Epithelial cell of esophagus (primary cell): ENCODE measurements around the gene CDCP2.
"Not testable (repeated sequence)": the region's sequence is repeated elsewhere in the genome, so short reads cannot be mapped to it uniquely, and the experiment has no call there.

ENCODE experiments used
- DNase-seq: peaks from one replicate; pipeline ENCODE4 v3.0.0; 2010; ENCODE audit warnings: low read depth
- H3K4me3 ChIP-seq: 2 replicates; pipeline ENCODE4 v1.5.1; 2011; ENCODE audit warnings: mild to moderate bottlenecking, low read length, control low read depth
- TF ChIP-seq, protein P1 (sequence below): IDR thresholded peaks from 2 replicates; pipeline ENCODE4 v1.5.1; 2011; ENCODE audit warnings: low read depth, mild to moderate bottlenecking, low read length, control low read depth, inconsistent platforms; ENCODE audit not compliant: insufficient read depth; ENCODE audit errors: missing control alignments

The CDCP2 gene

DNA sequence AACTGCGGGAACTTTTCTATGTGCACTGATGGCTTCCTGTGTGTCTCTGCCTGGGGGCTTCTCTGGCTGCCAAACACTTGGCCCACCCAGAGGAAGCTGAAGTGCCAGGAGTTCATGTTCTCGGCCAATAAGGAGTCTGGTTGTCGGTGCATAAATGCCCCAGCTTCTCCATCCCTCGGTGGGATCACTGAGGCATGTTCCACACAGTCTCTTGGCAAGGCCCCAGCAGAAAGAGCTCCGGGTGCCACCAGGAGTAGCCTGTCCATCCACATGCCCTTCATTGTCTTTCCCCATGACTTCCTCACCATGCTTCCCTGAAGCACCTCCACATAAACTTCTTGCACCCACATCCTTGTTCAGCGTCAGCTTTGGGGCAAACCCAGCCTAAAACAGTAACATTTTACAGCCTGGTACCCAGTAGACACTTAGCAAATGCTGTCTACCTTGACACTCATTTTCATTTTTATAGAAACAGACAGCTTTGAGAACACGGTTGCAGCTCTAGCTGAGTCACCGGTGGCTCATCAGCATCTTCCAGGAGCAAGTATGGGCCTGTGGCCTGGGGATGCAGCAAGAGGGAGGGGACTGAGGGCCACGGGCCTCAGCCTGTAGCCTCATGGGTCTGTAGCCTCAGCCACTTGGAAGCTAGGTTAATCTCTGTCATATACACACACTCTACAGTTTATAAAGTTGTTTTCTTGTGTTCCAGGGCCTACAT, 14.8 kb upstream of the CDCP2 start:
- TF ChIP-seq, protein P1, sequence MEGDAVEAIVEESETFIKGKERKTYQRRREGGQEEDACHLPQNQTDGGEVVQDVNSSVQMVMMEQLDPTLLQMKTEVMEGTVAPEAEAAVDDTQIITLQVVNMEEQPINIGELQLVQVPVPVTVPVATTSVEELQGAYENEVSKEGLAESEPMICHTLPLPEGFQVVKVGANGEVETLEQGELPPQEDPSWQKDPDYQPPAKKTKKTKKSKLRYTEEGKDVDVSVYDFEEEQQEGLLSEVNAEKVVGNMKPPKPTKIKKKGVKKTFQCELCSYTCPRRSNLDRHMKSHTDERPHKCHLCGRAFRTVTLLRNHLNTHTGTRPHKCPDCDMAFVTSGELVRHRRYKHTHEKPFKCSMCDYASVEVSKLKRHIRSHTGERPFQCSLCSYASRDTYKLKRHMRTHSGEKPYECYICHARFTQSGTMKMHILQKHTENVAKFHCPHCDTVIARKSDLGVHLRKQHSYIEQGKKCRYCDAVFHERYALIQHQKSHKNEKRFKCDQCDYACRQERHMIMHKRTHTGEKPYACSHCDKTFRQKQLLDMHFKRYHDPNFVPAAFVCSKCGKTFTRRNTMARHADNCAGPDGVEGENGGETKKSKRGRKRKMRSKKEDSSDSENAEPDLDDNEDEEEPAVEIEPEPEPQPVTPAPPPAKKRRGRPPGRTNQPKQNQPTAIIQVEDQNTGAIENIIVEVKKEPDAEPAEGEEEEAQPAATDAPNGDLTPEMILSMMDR = no peak
- peak; percentile 98 for DNase-seq
- H3K4me3 ChIP-seq = no peak overlapping the region

DNA sequence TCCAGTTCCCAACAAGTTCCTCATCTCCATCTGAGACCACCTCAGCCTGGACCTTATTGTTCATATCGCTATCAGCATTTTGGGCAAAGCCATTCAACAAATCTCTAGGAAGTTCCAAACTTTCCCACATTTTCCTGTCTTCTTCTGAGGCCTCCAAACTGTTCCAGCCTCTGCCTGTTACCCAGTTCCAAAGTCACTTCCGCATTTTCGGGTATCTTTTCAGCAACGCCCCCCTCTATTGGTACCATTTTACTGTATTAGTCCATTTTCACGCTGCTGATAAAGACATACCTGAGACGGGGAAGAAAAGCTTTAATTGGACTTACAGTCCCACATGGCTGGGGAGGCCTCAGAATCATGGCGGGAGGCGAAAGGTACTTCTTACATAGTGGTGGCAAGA, 13.6 kb upstream of the CDCP2 start:
- not testable (repeated sequence) for H3K4me3 ChIP-seq, DNase-seq

DNA sequence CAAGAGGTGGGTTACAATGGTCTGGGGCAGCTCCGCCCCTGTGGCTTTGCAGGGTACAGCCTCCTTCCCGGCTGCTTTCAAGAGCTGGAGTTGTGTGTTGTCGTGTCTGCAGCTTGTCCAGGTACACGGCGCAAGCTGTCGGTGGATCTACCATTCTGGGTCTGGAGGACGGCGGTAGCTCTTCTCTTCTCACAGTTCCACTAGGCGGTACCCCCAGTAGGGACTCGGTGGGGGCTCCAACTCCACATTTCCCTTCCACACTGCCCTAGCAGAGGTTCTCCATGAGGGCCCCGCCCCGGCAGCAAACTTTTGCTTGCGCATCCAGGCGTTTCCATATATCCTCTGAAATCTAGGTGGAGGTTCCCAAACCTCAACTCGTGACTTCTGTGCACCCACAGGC, 12.3 kb upstream of the CDCP2 start:
- TF ChIP-seq, protein P1 = no peak
- DNase-seq = no peak
- no peak overlapping the region for H3K4me3 ChIP-seq

DNA sequence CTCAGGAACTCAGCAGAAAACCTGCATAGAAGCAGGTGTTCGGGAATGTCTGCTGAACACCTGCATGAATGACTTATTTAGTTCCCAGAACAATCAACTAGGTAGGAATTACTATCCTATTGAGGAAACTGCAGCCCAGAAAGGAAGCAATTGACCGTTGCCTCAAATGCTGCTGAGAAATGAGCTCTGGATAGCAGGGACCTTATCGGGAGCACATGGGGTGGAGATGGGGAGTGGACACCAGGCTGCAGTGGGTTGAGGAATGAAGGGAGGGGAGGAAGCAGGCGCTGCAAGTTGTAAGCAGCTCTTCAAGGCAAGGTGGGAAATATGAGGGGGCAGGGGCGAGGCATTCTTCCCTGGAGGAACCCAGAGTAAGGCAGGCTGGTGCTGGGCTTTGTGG, 10.8 kb upstream of the CDCP2 start:
- no peak for DNase-seq
- no peak overlapping the region for H3K4me3 ChIP-seq
- TF ChIP-seq, protein P1 = no peak

DNA sequence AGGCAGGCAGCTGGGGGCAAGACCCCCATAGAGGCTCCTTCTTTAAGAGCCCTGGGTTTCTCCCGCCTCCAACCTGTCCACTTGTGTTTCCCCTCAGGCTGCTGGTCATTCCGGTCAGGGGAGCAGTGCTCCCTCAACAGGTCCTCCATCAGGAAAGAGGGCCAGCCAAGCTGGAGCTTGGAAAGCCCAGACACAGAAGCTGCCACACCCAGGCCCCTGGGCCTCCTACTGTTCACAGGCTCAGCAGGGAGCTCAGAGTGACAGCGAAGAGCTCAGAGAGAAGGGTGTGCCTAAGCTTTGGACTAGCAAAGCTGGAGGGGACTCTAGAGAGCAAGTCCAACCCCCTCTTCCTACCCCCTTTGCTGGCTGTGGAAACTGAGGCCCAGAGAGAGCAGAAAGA, 10.3 kb upstream of the CDCP2 start:
- DNase-seq = peak; percentile 50
- H3K4me3 ChIP-seq = no peak overlapping the region
- TF ChIP-seq, protein P1 = no peak

DNA sequence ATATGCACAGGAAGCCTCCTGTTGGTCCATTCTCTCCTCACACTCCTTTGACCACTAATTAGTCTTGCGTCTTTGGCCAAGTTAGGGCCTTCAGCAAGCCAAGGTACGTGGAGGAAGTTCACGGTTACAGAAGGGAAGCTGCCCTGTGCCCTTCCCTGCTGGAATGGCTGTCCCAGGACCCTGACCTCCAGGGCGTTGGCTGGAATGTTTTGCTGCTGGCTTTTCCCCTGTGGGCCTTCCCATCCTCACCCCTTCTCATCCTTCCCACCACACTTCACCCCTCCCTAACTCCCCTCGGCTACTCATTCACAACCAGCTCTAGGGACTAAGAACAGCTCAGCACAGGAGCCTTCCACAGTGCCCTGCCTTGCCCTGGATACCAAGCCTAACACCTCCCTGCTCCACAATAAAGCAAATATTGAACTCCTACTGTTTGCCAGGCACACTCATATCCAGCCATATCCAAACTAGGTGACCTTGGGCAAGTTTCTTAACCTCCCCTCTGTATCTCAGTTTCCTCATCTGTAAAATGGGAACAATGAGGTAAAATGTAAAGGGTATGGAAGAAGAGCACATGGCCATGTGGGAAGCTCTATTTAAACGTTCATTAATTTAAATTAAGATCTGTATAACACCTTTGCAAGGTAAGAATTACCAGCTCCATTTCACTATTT, 8.8 kb upstream of the CDCP2 start:
- DNase-seq = no peak
- no peak overlapping the region for H3K4me3 ChIP-seq
- TF ChIP-seq, protein P1 = no peak

DNA sequence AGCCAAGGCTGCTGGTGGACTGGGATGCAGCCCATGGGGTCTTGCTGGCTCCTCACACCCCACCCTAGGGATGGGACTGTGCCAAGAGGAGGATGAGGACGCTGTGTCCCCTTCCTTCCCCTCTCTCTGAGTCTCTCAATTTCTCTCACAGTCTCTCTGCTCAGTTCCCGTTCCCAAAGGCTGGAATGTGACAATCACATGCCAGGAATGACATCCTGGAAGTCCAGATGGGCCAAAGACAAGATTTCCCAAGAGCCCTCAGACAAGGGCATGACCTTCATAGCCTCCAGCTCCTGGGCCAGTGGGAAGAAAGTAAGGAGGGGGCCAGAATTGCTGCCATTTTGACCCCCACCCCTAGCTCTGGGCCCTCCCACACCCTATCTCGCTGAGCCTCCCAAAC, 7.6 kb upstream of the CDCP2 start:
- TF ChIP-seq, protein P1 = no peak
- DNase-seq = no peak
- H3K4me3 ChIP-seq = no peak overlapping the region
